Measurements from ENCODE around the gene CRYBA4. TPM values are rescaled to one million over a fixed set of nuclear protein-coding genes. Genes with fewer than 3 reads are reported as not detected.

The CRYBA4 gene
- total RNA-seq, 6 experiments from 2014 or later = not detected

DNA sequence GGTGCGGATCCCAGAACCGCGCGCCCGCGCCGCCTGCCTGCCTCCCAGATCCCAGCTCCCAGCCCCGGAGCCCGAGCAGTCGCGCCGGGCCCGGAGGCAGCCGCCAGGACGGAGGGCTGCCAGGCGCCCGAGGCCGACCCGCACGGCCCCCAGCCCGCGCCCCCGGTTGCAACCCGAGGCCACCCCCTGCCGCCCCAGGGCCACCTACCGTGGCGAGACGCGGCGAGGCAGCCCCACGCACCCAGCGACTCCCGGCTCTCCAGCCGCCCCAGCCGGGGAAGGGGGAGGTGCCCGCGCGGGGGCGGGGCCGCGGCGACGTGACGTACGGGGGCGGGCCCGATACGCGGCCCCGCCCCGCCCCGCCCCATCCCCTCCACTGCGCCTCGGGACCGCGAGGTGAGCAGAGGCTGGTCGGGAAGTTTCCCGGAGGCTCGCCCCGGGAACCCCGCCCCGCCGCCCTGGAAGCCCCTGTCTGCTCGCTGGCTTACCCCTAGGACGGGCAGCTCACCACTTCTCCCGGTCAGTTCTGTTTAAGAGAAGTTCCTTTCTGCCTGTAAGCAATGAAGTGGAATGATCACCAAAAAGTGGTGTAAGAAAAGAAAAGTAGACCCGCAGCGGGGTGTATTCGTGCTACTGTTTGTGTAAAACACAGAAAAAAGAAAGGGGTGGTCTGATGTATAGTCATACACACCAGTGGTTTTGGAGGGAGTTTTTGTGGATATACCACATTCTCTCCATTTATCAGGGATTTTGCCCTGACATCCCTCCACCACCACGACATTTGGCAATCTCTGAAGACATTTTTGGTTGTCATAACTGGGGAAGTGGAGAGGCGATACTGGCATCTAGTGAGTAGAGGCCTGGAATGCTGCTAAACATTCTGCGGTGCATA, 31.7 kb upstream of the CRYBA4 start, which contains the start of gene TPST2:
Gene TPST2 (minus strand): TSS at position 288 of the 892 bp plus-strand sequence. CDS start 48,502 bp downstream, outside the sequence.
- H3K9me3 Mint-ChIP-seq = no peaks in the 10 kb centered on the region
- peak within 1 kb of the TSS; percentile 90 for H3K27ac Mint-ChIP-seq
- H3K4me1 Mint-ChIP-seq (ENCODE audit: low read depth) = peaks cover 44% of the 10 kb centered on the region
- TF ChIP-seq, protein P1, sequence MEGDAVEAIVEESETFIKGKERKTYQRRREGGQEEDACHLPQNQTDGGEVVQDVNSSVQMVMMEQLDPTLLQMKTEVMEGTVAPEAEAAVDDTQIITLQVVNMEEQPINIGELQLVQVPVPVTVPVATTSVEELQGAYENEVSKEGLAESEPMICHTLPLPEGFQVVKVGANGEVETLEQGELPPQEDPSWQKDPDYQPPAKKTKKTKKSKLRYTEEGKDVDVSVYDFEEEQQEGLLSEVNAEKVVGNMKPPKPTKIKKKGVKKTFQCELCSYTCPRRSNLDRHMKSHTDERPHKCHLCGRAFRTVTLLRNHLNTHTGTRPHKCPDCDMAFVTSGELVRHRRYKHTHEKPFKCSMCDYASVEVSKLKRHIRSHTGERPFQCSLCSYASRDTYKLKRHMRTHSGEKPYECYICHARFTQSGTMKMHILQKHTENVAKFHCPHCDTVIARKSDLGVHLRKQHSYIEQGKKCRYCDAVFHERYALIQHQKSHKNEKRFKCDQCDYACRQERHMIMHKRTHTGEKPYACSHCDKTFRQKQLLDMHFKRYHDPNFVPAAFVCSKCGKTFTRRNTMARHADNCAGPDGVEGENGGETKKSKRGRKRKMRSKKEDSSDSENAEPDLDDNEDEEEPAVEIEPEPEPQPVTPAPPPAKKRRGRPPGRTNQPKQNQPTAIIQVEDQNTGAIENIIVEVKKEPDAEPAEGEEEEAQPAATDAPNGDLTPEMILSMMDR (IDR thresholded peaks at IDR 0.05) = no peak; the same call in 1 of the 2 replicates
- no peaks in the 10 kb centered on the region; the same call in 1 of the 2 replicates for H3K27me3 Mint-ChIP-seq (ENCODE audit: insufficient read depth)
- peaks cover 10% of the 10 kb centered on the region; the same call in 1 of the 2 replicates for H3K36me3 Mint-ChIP-seq (ENCODE audit: low read depth)
- DNase-seq = peak; percentile 28
- H3K4me3 Mint-ChIP-seq = peak within 1 kb of the TSS; percentile 94

DNA sequence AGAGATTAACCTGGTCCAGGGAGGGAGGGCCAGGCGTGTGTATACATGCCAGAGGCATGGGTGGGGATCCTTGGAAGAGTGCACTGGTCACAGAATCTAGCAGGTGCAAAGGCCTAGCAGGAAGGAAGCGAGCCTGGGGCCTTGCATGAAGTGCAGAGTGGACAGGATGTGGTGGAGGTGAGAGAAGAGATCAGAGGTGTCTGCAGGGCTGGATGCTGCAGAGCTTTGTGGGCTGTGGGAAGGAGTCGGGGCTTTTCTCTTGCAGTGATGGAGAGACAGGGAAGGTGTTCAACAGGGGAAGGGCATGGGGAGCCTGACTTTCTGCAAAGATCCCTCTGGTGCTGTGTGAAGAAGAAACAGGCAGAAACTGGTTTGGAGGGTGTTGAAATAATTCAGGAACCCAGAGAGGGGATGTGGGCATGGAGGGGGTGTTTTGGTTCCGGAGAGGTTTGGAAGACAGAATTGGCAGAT, 29.3 kb upstream of the CRYBA4 start:
- H3K9me3 Mint-ChIP-seq = no peaks in the 10 kb centered on the region
- H3K36me3 Mint-ChIP-seq (ENCODE audit: low read depth) = peaks cover 10% of the 10 kb centered on the region; the same call in 1 of the 2 replicates
- peaks cover 3% of the 10 kb centered on the region; the same call in 1 of the 2 replicates for H3K27me3 Mint-ChIP-seq (ENCODE audit: insufficient read depth)
- H3K27ac Mint-ChIP-seq = no peak overlapping the region
- no peak overlapping the region for H3K4me3 Mint-ChIP-seq
- DNase-seq = no peak
- TF ChIP-seq, protein P1 (IDR thresholded peaks at IDR 0.05) = no peak
- H3K4me1 Mint-ChIP-seq (ENCODE audit: low read depth) = peaks cover 21% of the 10 kb centered on the region

DNA sequence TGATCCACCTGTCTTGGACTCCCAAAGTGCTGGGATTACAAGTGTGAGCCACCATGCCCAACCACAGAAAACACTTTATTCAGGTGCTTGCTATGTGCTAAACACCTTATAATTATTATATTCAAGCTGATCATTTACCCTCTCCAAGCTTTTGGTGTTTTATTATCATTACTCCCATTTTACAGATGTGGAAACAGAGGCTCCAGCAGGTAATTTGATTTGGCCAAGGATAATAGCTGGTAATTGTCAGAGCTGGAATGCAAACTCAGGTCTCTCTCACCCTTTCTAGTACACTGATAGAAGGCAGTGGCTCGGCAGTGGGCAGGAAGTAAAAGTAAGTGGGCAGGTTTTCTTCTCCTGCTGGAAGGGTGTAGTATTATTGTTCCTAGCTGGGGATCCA, 28.0 kb upstream of the CRYBA4 start:
- H3K27ac Mint-ChIP-seq = no peak overlapping the region
- H3K9me3 Mint-ChIP-seq = no peaks in the 10 kb centered on the region
- H3K27me3 Mint-ChIP-seq (ENCODE audit: insufficient read depth) = peaks cover 10% of the 10 kb centered on the region
- peaks cover 12% of the 10 kb centered on the region for H3K4me1 Mint-ChIP-seq (ENCODE audit: low read depth)
- H3K36me3 Mint-ChIP-seq (ENCODE audit: low read depth) = peaks cover under 1% of the 10 kb centered on the region; the same call in 1 of the 2 replicates
- DNase-seq = no peak
- H3K4me3 Mint-ChIP-seq = no peak overlapping the region
- TF ChIP-seq, protein P1 (IDR thresholded peaks at IDR 0.05) = no peak

DNA sequence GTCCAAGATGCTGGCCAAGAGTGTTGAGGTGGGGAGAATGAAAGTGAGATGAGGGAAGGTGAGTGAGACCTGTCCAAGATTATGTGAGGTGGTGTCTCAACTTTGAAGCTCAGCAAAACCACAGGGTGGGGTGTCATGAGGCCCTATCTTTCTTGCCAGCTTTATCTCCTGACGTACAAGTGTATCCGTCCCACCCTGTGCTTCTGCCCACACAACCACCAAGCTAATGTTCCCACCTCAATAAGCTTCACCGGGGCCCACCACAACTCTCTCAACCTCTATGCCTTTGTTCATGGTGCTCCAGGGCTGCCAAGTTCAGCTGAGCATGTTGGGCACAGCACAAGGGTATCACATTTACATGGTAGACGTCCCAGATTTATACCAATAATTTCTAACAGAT, 24.7 kb upstream of the CRYBA4 start:
- no peaks in the 10 kb centered on the region for H3K4me1 Mint-ChIP-seq (ENCODE audit: low read depth)
- no peaks in the 10 kb centered on the region for H3K9me3 Mint-ChIP-seq
- no peaks in the 10 kb centered on the region for H3K36me3 Mint-ChIP-seq (ENCODE audit: low read depth)
- DNase-seq = no peak
- peaks cover 10% of the 10 kb centered on the region for H3K27me3 Mint-ChIP-seq (ENCODE audit: insufficient read depth)
- TF ChIP-seq, protein P1 (IDR thresholded peaks at IDR 0.05) = no peak
- no peak overlapping the region for H3K27ac Mint-ChIP-seq
- H3K4me3 Mint-ChIP-seq = no peak overlapping the region

DNA sequence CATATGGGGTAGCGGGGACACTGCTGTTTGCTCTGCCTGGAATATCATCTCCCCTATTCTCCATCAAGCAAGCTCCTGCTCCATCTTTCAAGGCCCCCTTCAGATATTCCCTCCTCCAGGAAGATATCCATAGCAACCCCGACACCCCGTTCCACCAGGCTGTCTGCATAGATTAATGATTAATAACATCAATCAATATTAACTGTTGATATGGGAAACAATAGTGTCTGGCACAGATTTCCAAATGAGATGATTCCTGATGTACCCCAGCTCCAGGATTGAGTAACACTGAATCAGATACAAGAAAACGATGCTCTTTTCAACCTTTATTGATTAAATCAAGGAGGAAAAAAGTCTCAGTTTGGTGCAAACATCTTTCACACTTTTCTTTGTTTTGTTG, 24.3 kb upstream of the CRYBA4 start:
- Mint-ChIP-seq H3K4me1 (ENCODE audit: low read depth) (no peaks in the 10 kb centered on the region), H3K27me3 (ENCODE audit: insufficient read depth) (peaks cover 10% of the 10 kb centered on the region), H3K27ac (no peak overlapping the region), H3K4me3 (no peak overlapping the region), H3K9me3 (no peaks in the 10 kb centered on the region), H3K36me3 (ENCODE audit: low read depth) (no peaks in the 10 kb centered on the region)
- DNase-seq = no peak
- TF ChIP-seq, protein P1 (IDR thresholded peaks at IDR 0.05) = no peak
